ENCODE measurements around the gene ZNF350. TPM values are rescaled to one million over a fixed set of nuclear protein-coding genes. Genes with fewer than 3 reads are reported as not detected.
"Not testable (repeated sequence)": the region's sequence is repeated elsewhere in the genome, so short reads cannot be mapped to it uniquely, and the experiment has no call there.

ZNF350 gene
- 10 to 100 TPM; 16.9 to 22.1 (median 18.7) TPM for polyA plus RNA-seq (ENCODE audit: insufficient read length in 3 of 3)
- long read RNA-seq, donor 1, partial matches to known transcripts = 0 of 1 reads
- long read RNA-seq, donor 1, other reads (novel, unspliced or antisense) = 0 of 1 reads
- long read RNA-seq, donor 2, partial matches to known transcripts = 0 of 2 reads
- long read RNA-seq, donor 2, other reads (novel, unspliced or antisense) = 0 of 2 reads
- long read RNA-seq, donor 3, transcript ZNF350-201 (5 exons, 2,338 nt) = major isoform, 6 of 7 reads
- long read RNA-seq, donor 3, partial matches to known transcripts = 0 of 7 reads
- long read RNA-seq, donor 3, other reads (novel, unspliced or antisense) = 0 of 7 reads
- long read RNA-seq, donor 4, partial matches to known transcripts = 0 of 3 reads
- long read RNA-seq, donor 4, other reads (novel, unspliced or antisense) = 0 of 3 reads
- long read RNA-seq, donor 5, transcript ZNF350-201 (5 exons, 2,338 nt) = major isoform, 7 of 8 reads
- long read RNA-seq, donor 5, partial matches to known transcripts = 0 of 8 reads
- long read RNA-seq, donor 5, other reads (novel, unspliced or antisense) = 0 of 8 reads
- long read RNA-seq, donor 6, partial matches to known transcripts = 0 of 3 reads
- long read RNA-seq, donor 6, other reads (novel, unspliced or antisense) = 0 of 3 reads
- long read RNA-seq, donor 7, partial matches to known transcripts = 0 of 3 reads
- long read RNA-seq, donor 7, other reads (novel, unspliced or antisense) = 0 of 3 reads
- long read RNA-seq, donor 8, partial matches to known transcripts = 0 of 6 reads
- long read RNA-seq, donor 8, other reads (novel, unspliced or antisense) = 0 of 6 reads
- long read RNA-seq, donor 9, partial matches to known transcripts = 0 of 1 reads
- long read RNA-seq, donor 9, other reads (novel, unspliced or antisense) = 0 of 1 reads
- long read RNA-seq, donor 10, partial matches to known transcripts = 0 of 4 reads
- long read RNA-seq, donor 10, other reads (novel, unspliced or antisense) = 0 of 4 reads
- long read RNA-seq, donor 11, partial matches to known transcripts = 0 of 3 reads
- long read RNA-seq, donor 11, other reads (novel, unspliced or antisense) = 0 of 3 reads
- long read RNA-seq, donor 12, partial matches to known transcripts = 0 of 2 reads
- long read RNA-seq, donor 12, other reads (novel, unspliced or antisense) = 0 of 2 reads
- long read RNA-seq, donor 13, transcript ZNF350-201 (5 exons, 2,338 nt) = major isoform, 6 of 6 reads
- long read RNA-seq, donor 13, partial matches to known transcripts = 0 of 6 reads
- long read RNA-seq, donor 13, other reads (novel, unspliced or antisense) = 0 of 6 reads
- long read RNA-seq, donor 14, transcript ZNF350-201 (5 exons, 2,338 nt) = major isoform, 5 of 7 reads
- long read RNA-seq, donor 14, partial matches to known transcripts = 0 of 7 reads
- long read RNA-seq, donor 14, other reads (novel, unspliced or antisense) = 0 of 7 reads
- long read RNA-seq, donor 15 = 0 reads
- long read RNA-seq, donor 16, transcript ZNF350-201 (5 exons, 2,338 nt) = major isoform, 13 of 14 reads
- long read RNA-seq, donor 16, partial matches to known transcripts = 0 of 14 reads
- long read RNA-seq, donor 16, other reads (novel, unspliced or antisense) = 0 of 14 reads

GRCh38 chr19:51986309-51987291, at the start of gene ZNF350:
TSS of gene ZNF350 (minus strand) at chr19:51986840. CDS start at chr19:51974360, 12,480 bp downstream.
- peak; percentile 84 to 97 (median 93) for DNase-seq (ENCODE audit: extremely low read depth in 1 of 11, low read depth in 9 of 11, low spot score in 4 of 11)

DNA sequence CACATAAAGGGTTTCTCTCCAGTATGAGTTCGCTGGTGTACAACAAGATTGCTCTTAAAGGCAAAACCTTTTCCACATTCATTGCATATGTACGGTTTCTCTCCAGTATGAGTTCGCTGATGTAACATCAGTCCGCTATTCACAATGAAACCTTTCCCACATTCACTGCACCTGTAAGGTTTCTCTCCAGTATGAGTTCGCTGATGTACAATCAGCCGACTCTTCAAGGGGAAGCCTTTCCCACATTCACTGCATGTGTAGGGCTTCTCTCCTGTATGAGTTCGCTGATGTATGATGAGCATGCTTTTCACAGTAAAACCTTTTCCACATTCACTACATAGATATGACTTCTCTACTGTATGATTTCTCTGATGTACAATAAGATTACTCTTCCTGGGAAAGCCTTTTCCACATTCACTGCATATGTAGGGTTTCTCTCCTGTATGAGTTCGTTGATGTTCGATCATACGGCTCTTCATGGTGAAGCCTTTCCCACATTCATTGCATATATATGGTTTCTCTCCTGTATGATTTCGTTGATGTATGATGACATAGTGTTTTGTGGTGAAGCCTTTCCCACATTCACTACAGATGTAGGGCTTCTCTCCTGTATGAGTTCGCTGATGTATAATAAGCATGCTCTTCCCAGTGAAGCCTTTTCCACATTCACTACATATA, 47.5 kb upstream of the ZNF350 start:
- no peak for DNase-seq (ENCODE audit: extremely low read depth in 1 of 11, low read depth in 9 of 11, low spot score in 4 of 11)

GRCh38 chr19:52028780-52029123, 42.1 kb upstream of the ZNF350 start:
- peak in 1 of 11 donors; percentile 15 for DNase-seq (ENCODE audit: extremely low read depth in 1 of 11, low read depth in 9 of 11, low spot score in 4 of 11)

GRCh38 chr19:52028027-52028779, 41.6 kb upstream of the ZNF350 start, which contains the start of gene ZNF614:
TSS of gene ZNF614 (minus strand) at chr19:52028379. CDS start at chr19:52025745, 2,634 bp downstream.
- peak; percentile 81 to 93 (median 87) for DNase-seq (ENCODE audit: extremely low read depth in 1 of 11, low read depth in 9 of 11, low spot score in 4 of 11)

DNA sequence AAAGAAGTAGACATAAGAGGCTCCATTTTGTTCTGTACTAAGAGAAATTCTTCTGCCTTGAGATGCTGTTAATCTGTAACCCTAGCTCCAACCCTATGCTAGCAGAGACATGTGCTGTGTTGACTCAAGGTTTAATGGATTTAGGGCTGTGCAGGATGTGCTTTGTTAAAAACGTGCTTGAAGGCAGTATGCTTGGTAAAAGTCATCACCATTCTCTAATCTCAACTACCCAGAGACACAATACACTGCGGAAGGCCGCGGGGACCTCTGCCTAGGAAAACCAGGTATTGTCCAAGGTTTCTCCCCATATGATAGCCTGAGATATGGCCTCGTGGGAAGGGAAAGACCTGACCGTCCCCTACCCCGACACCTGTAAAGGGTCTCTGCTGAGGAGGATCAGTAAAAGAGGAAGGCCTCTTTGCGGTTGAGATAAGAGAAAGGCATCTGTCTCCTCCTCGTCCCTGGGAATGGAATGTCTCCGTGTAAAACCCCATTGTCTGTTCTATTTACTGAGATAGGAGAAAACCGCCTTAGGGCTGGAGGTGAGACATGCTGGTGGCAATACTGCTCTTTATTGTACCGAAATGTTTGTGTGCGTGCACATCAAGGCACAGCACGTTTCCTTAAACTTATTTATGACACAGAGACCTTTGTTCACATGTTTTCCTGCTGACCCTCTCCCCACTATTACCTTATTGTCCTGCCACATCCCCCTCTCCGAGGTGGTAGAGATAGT, 39.8 kb upstream of the ZNF350 start:
- DNase-seq (ENCODE audit: extremely low read depth in 1 of 11, low read depth in 9 of 11, low spot score in 4 of 11) = not testable (repeated sequence)

DNA sequence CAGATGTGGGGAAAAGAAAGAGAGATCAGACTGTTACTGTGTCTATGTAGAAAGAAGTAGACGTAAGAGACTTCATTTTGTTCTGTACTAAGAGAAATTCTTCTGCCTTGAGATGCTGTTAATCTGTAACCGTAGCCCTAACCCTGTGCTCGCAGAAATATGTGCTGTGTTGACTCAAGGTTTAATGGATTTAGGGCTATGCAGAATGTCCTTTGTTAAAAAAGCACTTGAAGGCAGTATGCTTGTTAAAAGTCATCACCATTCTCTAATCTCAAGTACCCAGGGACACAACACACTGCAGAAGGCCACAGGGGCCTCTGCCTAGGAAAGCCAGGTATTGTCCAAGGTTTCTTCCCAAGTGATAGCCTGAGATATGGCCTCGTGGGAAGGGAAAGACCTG, 37.8 kb upstream of the ZNF350 start:
- not testable (repeated sequence) for DNase-seq (ENCODE audit: extremely low read depth in 1 of 11, low read depth in 9 of 11, low spot score in 4 of 11)

GRCh38 chr19:52022193-52022592, 35.6 kb upstream of the ZNF350 start:
- DNase-seq (ENCODE audit: extremely low read depth in 1 of 11, low read depth in 9 of 11, low spot score in 4 of 11) = no peak

GRCh38 chr19:52020506-52020905, 33.9 kb upstream of the ZNF350 start:
- no peak for DNase-seq (ENCODE audit: extremely low read depth in 1 of 11, low read depth in 9 of 11, low spot score in 4 of 11)

- DNase-seq (ENCODE audit: extremely low read depth in 1 of 11, low read depth in 9 of 11, low spot score in 4 of 11) = no peak
Measured at GRCh38 chr19:52010674-52011073, 24.0 kb upstream of the ZNF350 start.

DNA sequence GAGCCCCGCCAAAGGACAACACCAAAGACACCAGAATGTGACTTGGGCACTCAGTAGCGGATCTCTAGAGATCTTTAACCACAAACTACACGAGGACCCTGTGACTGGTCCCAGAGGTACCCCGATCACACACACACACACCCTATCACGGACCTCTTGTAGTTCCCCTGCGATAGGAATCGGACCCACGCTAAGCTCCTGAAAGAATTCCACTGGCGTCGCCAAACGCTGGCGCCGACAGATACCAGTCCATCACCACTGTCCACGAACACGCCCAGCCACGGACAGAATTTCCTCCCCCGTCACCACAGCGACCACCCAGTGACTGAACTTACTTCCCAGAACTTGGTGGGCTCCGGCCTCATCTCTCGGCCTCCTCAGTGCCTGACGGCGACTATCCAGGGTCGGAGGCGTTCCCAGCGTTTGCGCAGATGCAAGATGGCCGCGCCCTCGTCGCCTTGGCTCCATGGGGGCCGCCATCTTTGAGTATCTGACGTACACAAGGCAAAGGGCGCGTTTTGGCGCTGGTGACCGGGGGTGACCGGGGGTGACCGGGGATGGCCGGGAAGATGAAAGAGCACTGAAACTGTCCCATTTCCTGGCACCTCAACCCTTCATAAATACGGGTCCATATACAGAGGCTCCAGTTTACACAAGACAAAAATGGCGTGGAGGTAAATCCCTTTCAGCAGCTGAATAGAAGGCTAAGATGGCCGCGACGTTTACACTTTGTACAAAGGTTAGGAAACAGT, 21.3 kb upstream of the ZNF350 start, which contains the start of gene ZNF615:
Gene ZNF615, minus strand, starts transcription at position 406 of the 752 bp plus-strand sequence. CDS start 4,500 bp downstream, outside the sequence.
- DNase-seq (ENCODE audit: extremely low read depth in 1 of 11, low read depth in 9 of 11, low spot score in 4 of 11) = peak; percentile 79 to 91 (median 89)

- DNase-seq (ENCODE audit: extremely low read depth in 1 of 11, low read depth in 9 of 11, low spot score in 4 of 11) = peak in 3 of 11 donors; percentile 4 to 13 (median 11)
Measured at GRCh38 chr19:52007451-52007805, 20.8 kb upstream of the ZNF350 start.

GRCh38 chr19:51994048-51994644, 7.5 kb upstream of the ZNF350 start:
- DNase-seq (ENCODE audit: extremely low read depth in 1 of 11, low read depth in 9 of 11, low spot score in 4 of 11) = no peak

GRCh38 chr19:51993422-51993821, 6.8 kb upstream of the ZNF350 start:
- no peak for DNase-seq (ENCODE audit: extremely low read depth in 1 of 11, low read depth in 9 of 11, low spot score in 4 of 11)

- no peak for DNase-seq (ENCODE audit: extremely low read depth in 1 of 11, low read depth in 9 of 11, low spot score in 4 of 11)
Measured at GRCh38 chr19:51983361-51983760, 3.3 kb downstream of the ZNF350 start.
